GM13976 (cell line): ENCODE results near the gene SRSF3.
"Not testable (repeated sequence)": the region's sequence is repeated elsewhere in the genome, so short reads cannot be mapped to it uniquely, and the experiment has no call there.

Source experiments
- DNase-seq: peaks from one replicate; pipeline ENCODE4 v3.0.0; 2012; ENCODE audit warnings: low spot score
- CTCF ChIP-seq: IDR thresholded peaks from 2 replicates; pipeline ENCODE4 v1.5.1; 2012; ENCODE audit warnings: borderline replicate concordance, mild to moderate bottlenecking; ENCODE audit not compliant: insufficient read depth; ENCODE audit errors: extremely low read depth, missing control alignments, control extremely low read depth
- in situ Hi-C: fragments of 300-500 bp; cut with MboI; formaldehyde crosslinking; loops from one replicate; pipeline ENCODE4 v1.12.0; 2022; ENCODE audit warnings: low sequenced_read_pairs, mixed read lengths, inconsistent platforms; ENCODE audit not compliant: unreplicated experiment

SRSF3 gene

GRCh38 chr6:36563237-36563927 is 30.8 kb upstream of the SRSF3 start:
- no peak for TF ChIP-seq CTCF
- DNase-seq = no peak
- in situ Hi-C loops = no loop called here

- no peak for DNase-seq
- in situ Hi-C loops = no loop called here
- TF ChIP-seq CTCF = no peak
These were observed 30.3 kb upstream of the SRSF3 start for GRCh38 chr6:36563928-36564284.

GRCh38 chr6:36566418-36566905 is 27.7 kb upstream of the SRSF3 start:
- TF ChIP-seq CTCF = no peak
- DNase-seq = no peak
- in situ Hi-C loops = no loop called here

GRCh38 chr6:36570264-36570663 is 23.9 kb upstream of the SRSF3 start:
- no peak for DNase-seq
- in situ Hi-C loops = no loop called here
- no peak for TF ChIP-seq CTCF

- TF ChIP-seq CTCF = no peak
- in situ Hi-C loops = no loop called here
- DNase-seq = no peak
These were observed 22.8 kb upstream of the SRSF3 start for GRCh38 chr6:36571122-36572043.

- DNase-seq, in situ Hi-C loops: not testable (repeated sequence)
These were observed 21.5 kb upstream of the SRSF3 start for GRCh38 chr6:36572353-36573311.
